CD4-positive, CD25-positive, alpha-beta regulatory T cell (primary cell): ENCODE data around the gene C1orf141. TPM values are rescaled to one million over a fixed set of nuclear protein-coding genes. Genes with fewer than 3 reads are reported as not detected.
"Not testable (repeated sequence)": the region's sequence is repeated elsewhere in the genome, so short reads cannot be mapped to it uniquely, and the experiment has no call there.

Experiments
- ATAC-seq, 2 donors: fragments of 150-1000 bp; cut with Tn5 transposase; one replicate each; pipeline ENCODE4 v1.10.0; 2021; ENCODE audit warnings: low read depth in 2 of 2, moderate number of reproducible peaks in 2 of 2, moderate library complexity in 1 of 2
- DNase-seq, 3 donors: peaks; one replicate each; pipeline versions ENCODE4 v3.0.0 to v3.0.0-alpha.2; 2012 to 2022; ENCODE audit warnings: mixed read lengths in 1 of 3
- H3K27ac ChIP-seq: one replicate; pipeline ENCODE4 v1.7.0; 2013; ENCODE audit warnings: mild to moderate bottlenecking, low read length; ENCODE audit not compliant: insufficient read depth, poor library complexity, severe bottlenecking
- H3K27me3 ChIP-seq: one replicate; pipeline ENCODE4 v1.7.0; 2013; ENCODE audit warnings: low read length; ENCODE audit not compliant: control insufficient read depth, insufficient read depth
- H3K36me3 ChIP-seq: one replicate; pipeline ENCODE4 v1.7.0; 2013; ENCODE audit warnings: mild to moderate bottlenecking, low read length, moderate library complexity; ENCODE audit not compliant: control insufficient read depth, insufficient read depth
- H3K4me1 ChIP-seq: 2 replicates; pipeline ENCODE4 v1.7.0; 2013; ENCODE audit warnings: mild to moderate bottlenecking, low read length; ENCODE audit not compliant: insufficient read depth, control insufficient read depth, poor library complexity, severe bottlenecking
- H3K4me3 ChIP-seq: one replicate; pipeline ENCODE4 v1.7.0; 2013; ENCODE audit warnings: low read depth, mild to moderate bottlenecking, low read length, moderate library complexity
- H3K9me3 ChIP-seq, 2 experiments: 1 replicate in 1 of 2; 2 replicates in 1 of 2; pipeline ENCODE4 v1.7.0; 2013; ENCODE audit warnings: low read length in 2 of 2, mild to moderate bottlenecking in 1 of 2, moderate library complexity in 1 of 2; ENCODE audit not compliant: control insufficient read depth in 2 of 2
- H3K27ac Mint-ChIP-seq, 3 donors: one replicate each; pipeline ENCODE4 v1.8.0; 2020 to 2022; ENCODE audit warnings: mild to moderate bottlenecking in 3 of 3, mixed read lengths in 3 of 3, moderate library complexity in 2 of 3
- H3K27me3 Mint-ChIP-seq: one replicate; pipeline ENCODE4 v1.8.0; 2022; ENCODE audit warnings: mild to moderate bottlenecking, mixed read lengths
- H3K36me3 Mint-ChIP-seq: one replicate; pipeline ENCODE4 v1.8.0; 2020; ENCODE audit warnings: mixed read lengths
- H3K4me1 Mint-ChIP-seq, 4 donors: one replicate each; pipeline ENCODE4 v1.8.0; 2020 to 2022; ENCODE audit warnings: mixed read lengths in 4 of 4, mild to moderate bottlenecking in 1 of 4
- H3K4me3 Mint-ChIP-seq, 4 donors: one replicate each; pipeline ENCODE4 v1.8.0; 2020 to 2022; ENCODE audit warnings: mild to moderate bottlenecking in 4 of 4, mixed read lengths in 4 of 4, moderate library complexity in 3 of 4
- H3K9me3 Mint-ChIP-seq, 7 donors: one replicate each; pipeline ENCODE4 v1.8.0; 2020 to 2022; ENCODE audit warnings: mixed read lengths in 7 of 7, mild to moderate bottlenecking in 3 of 7, moderate library complexity in 2 of 7
- polyA plus RNA-seq, 4 donors: library from polyadenylated mRNA; unstranded; fragments of 300-500 nt; fragmentation: Illumina TruSeq; gene quantifications; one replicate each; pipeline ENCODE4 v1.2.3, GENCODE V29; 2021
- total RNA-seq: library from RNA; stranded (reverse); gene quantifications from one replicate; pipeline ENCODE4 v1.2.3, GENCODE V29; 2022

Gene C1orf141
- total and polyA plus RNA-seq, 5 donors from 2014 or later: not detected

GRCh38 chr1:67149179-67149770, 14.5 kb upstream of the C1orf141 start:
- DNase-seq (peak; percentile 16 to 81 (median 65)), ATAC-seq (peak; percentile 80 to 83)
- Histone ChIP-seq H3K27me3 (no peaks in the 10 kb centered on the region), H3K9me3 (no peaks in the 10 kb centered on the region), H3K27ac (no peak overlapping the region), H3K4me1 (peaks cover 8% of the 10 kb centered on the region), H3K4me3 (no peak overlapping the region), H3K36me3 (no peaks in the 10 kb centered on the region)
- Mint-ChIP-seq H3K27ac (peak overlapping the region in 2 of 3 donors; percentile 18 to 57), H3K27me3 (no peaks in the 10 kb centered on the region), H3K4me3 (no peak overlapping the region), H3K9me3 (peaks cover 0 to 2% (median 0%) of the 10 kb centered on the region in 7 donors), H3K36me3 (no peaks in the 10 kb centered on the region), H3K4me1 (peaks cover 9 to 30% (median 23%) of the 10 kb centered on the region in 4 donors)

GRCh38 chr1:67148516-67149178, 13.9 kb upstream of the C1orf141 start:
- H3K27me3 ChIP-seq: no peaks in the 10 kb centered on the region
- H3K36me3 Mint-ChIP-seq: no peaks in the 10 kb centered on the region
- no peaks in the 10 kb centered on the region for H3K9me3 ChIP-seq
- H3K36me3 ChIP-seq: no peaks in the 10 kb centered on the region
- ATAC-seq: peak in 1 of 2 donors; percentile 7
- H3K4me1 ChIP-seq: peaks cover 9% of the 10 kb centered on the region
- peaks cover 0 to 2% (median 0%) of the 10 kb centered on the region in 7 donors for H3K9me3 Mint-ChIP-seq
- no peaks in the 10 kb centered on the region for H3K27me3 Mint-ChIP-seq
- peaks cover 12 to 35% (median 25%) of the 10 kb centered on the region in 4 donors for H3K4me1 Mint-ChIP-seq
- no peak overlapping the region for H3K27ac ChIP-seq
- DNase-seq: no peak
- H3K27ac Mint-ChIP-seq: peak overlapping the region in 1 of 3 donors; percentile 57
- no peak overlapping the region for H3K4me3 Mint-ChIP-seq
- no peak overlapping the region for H3K4me3 ChIP-seq

GRCh38 chr1:67147973-67148372, 13.2 kb upstream of the C1orf141 start:
- H3K36me3 Mint-ChIP-seq, H3K4me3 ChIP-seq, H3K9me3 Mint-ChIP-seq, DNase-seq, H3K27me3 ChIP-seq, H3K27me3 Mint-ChIP-seq, H3K27ac Mint-ChIP-seq, H3K9me3 ChIP-seq, ATAC-seq, H3K27ac ChIP-seq, H3K36me3 ChIP-seq, H3K4me3 Mint-ChIP-seq: not testable (repeated sequence)
- H3K4me1 Mint-ChIP-seq: peaks cover 17 to 42% (median 31%) of the 10 kb centered on the region in 4 donors
- peaks cover 15% of the 10 kb centered on the region for H3K4me1 ChIP-seq

- Histone ChIP-seq H3K4me3 (no peak overlapping the region), H3K9me3 (no peaks in the 10 kb centered on the region), H3K36me3 (no peaks in the 10 kb centered on the region), H3K27me3 (no peaks in the 10 kb centered on the region), H3K27ac (no peak overlapping the region), H3K4me1 (peaks cover 23% of the 10 kb centered on the region)
- H3K36me3 Mint-ChIP-seq: no peaks in the 10 kb centered on the region
- H3K4me1 Mint-ChIP-seq: peaks cover 25 to 52% (median 35%) of the 10 kb centered on the region in 4 donors
- ATAC-seq: no peak
- H3K27me3 Mint-ChIP-seq: peaks cover 2% of the 10 kb centered on the region
- peaks cover 0 to 2% (median 0%) of the 10 kb centered on the region in 7 donors for H3K9me3 Mint-ChIP-seq
- DNase-seq: no peak
- peak overlapping the region in 2 of 3 donors; percentile 0 to 9 for H3K27ac Mint-ChIP-seq
- no peak overlapping the region for H3K4me3 Mint-ChIP-seq
Measured at GRCh38 chr1:67146539-67146938, 11.8 kb upstream of the C1orf141 start.

- peaks cover 25 to 56% (median 35%) of the 10 kb centered on the region in 4 donors for H3K4me1 Mint-ChIP-seq
Measured at GRCh38 chr1:67146101-67146500, 11.3 kb upstream of the C1orf141 start.

GRCh38 chr1:67144696-67145095, 9.9 kb upstream of the C1orf141 start:
- Mint-ChIP-seq H3K9me3 (peaks cover 0 to 2% (median 0%) of the 10 kb centered on the region in 7 donors), H3K36me3 (no peaks in the 10 kb centered on the region), H3K27me3 (peaks cover 5% of the 10 kb centered on the region), H3K4me3 (peak overlapping the region in 1 of 4 donors; percentile 15), H3K27ac (peak overlapping the region in 2 of 3 donors; percentile 5 to 57), H3K4me1 (peaks cover 25 to 56% (median 35%) of the 10 kb centered on the region in 4 donors)
- ATAC-seq: no peak
- H3K4me3 ChIP-seq: no peak overlapping the region
- H3K4me1 ChIP-seq: peaks cover 23% of the 10 kb centered on the region
- no peaks in the 10 kb centered on the region for H3K36me3 ChIP-seq
- H3K9me3 ChIP-seq: no peaks in the 10 kb centered on the region
- no peaks in the 10 kb centered on the region for H3K27me3 ChIP-seq
- no peak overlapping the region for H3K27ac ChIP-seq
- peak in 2 of 3 donors; percentile 18 to 41 for DNase-seq

More at GRCh38 chr1:67146101-67146500, 11.3 kb upstream of the C1orf141 start:
- ATAC-seq (no peak), DNase-seq (peak in 1 of 3 donors; percentile 36)
- Histone ChIP-seq H3K9me3 (no peaks in the 10 kb centered on the region), H3K4me3 (no peak overlapping the region), H3K4me1 (peaks cover 23% of the 10 kb centered on the region), H3K27me3 (no peaks in the 10 kb centered on the region), H3K36me3 (no peaks in the 10 kb centered on the region), H3K27ac (no peak overlapping the region)
- no peaks in the 10 kb centered on the region for H3K36me3 Mint-ChIP-seq
- H3K27me3 Mint-ChIP-seq: peaks cover 5% of the 10 kb centered on the region
- no peak overlapping the region for H3K4me3 Mint-ChIP-seq
- peak overlapping the region in 1 of 3 donors; percentile 0 for H3K27ac Mint-ChIP-seq
- H3K9me3 Mint-ChIP-seq: peaks cover 0 to 2% (median 0%) of the 10 kb centered on the region in 7 donors

GRCh38 chr1:67143966-67144365, 9.2 kb upstream of the C1orf141 start:
- no peak overlapping the region for H3K27ac ChIP-seq
- no peaks in the 10 kb centered on the region for H3K36me3 Mint-ChIP-seq
- H3K27ac Mint-ChIP-seq: peak overlapping the region; percentile 28 to 64 (median 41)
- peaks cover 6% of the 10 kb centered on the region for H3K27me3 Mint-ChIP-seq
- H3K36me3 ChIP-seq: no peaks in the 10 kb centered on the region
- H3K27me3 ChIP-seq: no peaks in the 10 kb centered on the region
- no peak overlapping the region for H3K4me3 ChIP-seq
- peaks cover 23 to 50% (median 31%) of the 10 kb centered on the region in 4 donors for H3K4me1 Mint-ChIP-seq
- ATAC-seq (no peak), DNase-seq (no peak)
- H3K9me3 Mint-ChIP-seq: no peaks in the 10 kb centered on the region
- peaks cover 19% of the 10 kb centered on the region for H3K4me1 ChIP-seq
- H3K4me3 Mint-ChIP-seq: no peak overlapping the region
- H3K9me3 ChIP-seq: no peaks in the 10 kb centered on the region
